Osteocyte (in vitro differentiated cells): ENCODE data around the gene SLC26A2. TPM values are rescaled to one million over a fixed set of nuclear protein-coding genes. Genes with fewer than 3 reads are reported as not detected.
A peak's percentile ranks its signal among the peaks of the same experiment; 100 is the strongest.
"Not testable (repeated sequence)": the region's sequence is repeated elsewhere in the genome, so short reads cannot be mapped to it uniquely, and the experiment has no call there.

ENCODE experiments used
- DNase-seq: peaks from one replicate; pipeline ENCODE4 v3.0.0; 2021; ENCODE audit warnings: mixed read lengths; ENCODE audit not compliant: unreplicated experiment; ENCODE audit errors: extremely low spot score
- H3K27ac Mint-ChIP-seq: one replicate; pipeline ENCODE4 v1.8.0; 2021; ENCODE audit warnings: mild to moderate bottlenecking, mixed read lengths; ENCODE audit not compliant: unreplicated experiment
- H3K27me3 Mint-ChIP-seq: one replicate; pipeline ENCODE4 v1.8.0; 2021; ENCODE audit warnings: mixed read lengths; ENCODE audit not compliant: unreplicated experiment
- H3K36me3 Mint-ChIP-seq: one replicate; pipeline ENCODE4 v1.8.0; 2021; ENCODE audit warnings: mixed read lengths; ENCODE audit not compliant: unreplicated experiment
- H3K4me1 Mint-ChIP-seq: one replicate; pipeline ENCODE4 v1.8.0; 2021; ENCODE audit warnings: mixed read lengths; ENCODE audit not compliant: unreplicated experiment
- H3K4me3 Mint-ChIP-seq: one replicate; pipeline ENCODE4 v1.8.0; 2021; ENCODE audit warnings: mild to moderate bottlenecking, moderate library complexity, mixed read lengths; ENCODE audit not compliant: unreplicated experiment
- H3K9me3 Mint-ChIP-seq: one replicate; pipeline ENCODE4 v1.8.0; 2021; ENCODE audit warnings: mixed read lengths; ENCODE audit not compliant: unreplicated experiment
- total RNA-seq: library from RNA; stranded (reverse); gene quantifications from 2 replicates; pipeline ENCODE4 v1.2.1, GENCODE V29; 2021
- TF ChIP-seq, protein P1 (sequence below): fragments of 200-600 bp; sonication (generic); IDR thresholded peaks from 2 replicates; pipeline ENCODE4 v1.5.0; 2021; ENCODE audit warnings: antibody characterized with exemption, mild to moderate bottlenecking, moderate library complexity

SLC26A2 gene
- total RNA-seq, 1 donor from 2014 or later = 39.7 TPM

GRCh38 chr5:150026682-150027172, 66.2 kb downstream of the SLC26A2 start:
- peaks cover 12% of the 10 kb centered on the region for H3K4me1 Mint-ChIP-seq
- H3K27me3 Mint-ChIP-seq = no peaks in the 10 kb centered on the region
- H3K36me3 Mint-ChIP-seq = peaks cover 51% of the 10 kb centered on the region
- no peaks in the 10 kb centered on the region for H3K9me3 Mint-ChIP-seq
- H3K27ac Mint-ChIP-seq = no peak overlapping the region
- no peak overlapping the region for H3K4me3 Mint-ChIP-seq
- DNase-seq = no peak
- TF ChIP-seq, protein P1, sequence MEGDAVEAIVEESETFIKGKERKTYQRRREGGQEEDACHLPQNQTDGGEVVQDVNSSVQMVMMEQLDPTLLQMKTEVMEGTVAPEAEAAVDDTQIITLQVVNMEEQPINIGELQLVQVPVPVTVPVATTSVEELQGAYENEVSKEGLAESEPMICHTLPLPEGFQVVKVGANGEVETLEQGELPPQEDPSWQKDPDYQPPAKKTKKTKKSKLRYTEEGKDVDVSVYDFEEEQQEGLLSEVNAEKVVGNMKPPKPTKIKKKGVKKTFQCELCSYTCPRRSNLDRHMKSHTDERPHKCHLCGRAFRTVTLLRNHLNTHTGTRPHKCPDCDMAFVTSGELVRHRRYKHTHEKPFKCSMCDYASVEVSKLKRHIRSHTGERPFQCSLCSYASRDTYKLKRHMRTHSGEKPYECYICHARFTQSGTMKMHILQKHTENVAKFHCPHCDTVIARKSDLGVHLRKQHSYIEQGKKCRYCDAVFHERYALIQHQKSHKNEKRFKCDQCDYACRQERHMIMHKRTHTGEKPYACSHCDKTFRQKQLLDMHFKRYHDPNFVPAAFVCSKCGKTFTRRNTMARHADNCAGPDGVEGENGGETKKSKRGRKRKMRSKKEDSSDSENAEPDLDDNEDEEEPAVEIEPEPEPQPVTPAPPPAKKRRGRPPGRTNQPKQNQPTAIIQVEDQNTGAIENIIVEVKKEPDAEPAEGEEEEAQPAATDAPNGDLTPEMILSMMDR = no peak

- not testable (repeated sequence) for H3K4me3 Mint-ChIP-seq, H3K9me3 Mint-ChIP-seq, DNase-seq, H3K27me3 Mint-ChIP-seq, H3K4me1 Mint-ChIP-seq, H3K27ac Mint-ChIP-seq
- peaks cover 54% of the 10 kb centered on the region for H3K36me3 Mint-ChIP-seq
Observed at GRCh38 chr5:150028047-150028446, 67.5 kb downstream of the SLC26A2 start.

DNA sequence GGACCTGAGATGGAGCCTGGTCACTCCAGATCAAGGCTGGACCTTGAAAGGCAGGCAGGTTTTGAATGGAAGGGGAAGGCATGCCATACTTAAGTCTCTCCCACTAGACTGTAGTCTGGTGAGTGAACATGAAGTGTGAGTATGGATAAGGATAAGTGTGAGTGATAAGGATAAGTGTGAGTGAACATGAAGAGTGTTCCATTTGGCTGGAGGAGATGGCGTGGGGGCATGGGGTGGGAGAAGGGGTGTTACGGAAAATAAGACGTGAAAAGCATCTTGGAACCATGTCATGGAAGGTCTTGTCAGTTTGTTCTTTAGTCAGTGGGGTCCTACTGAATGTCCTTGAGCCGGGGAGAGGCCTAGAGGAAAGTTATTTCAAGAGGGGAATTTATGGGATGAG, 72.8 kb downstream of the SLC26A2 start:
- no peak for DNase-seq
- TF ChIP-seq, protein P1 = no peak
- peaks cover 73% of the 10 kb centered on the region for H3K36me3 Mint-ChIP-seq
- no peak overlapping the region for H3K4me3 Mint-ChIP-seq
- no peaks in the 10 kb centered on the region for H3K9me3 Mint-ChIP-seq
- peaks cover 32% of the 10 kb centered on the region for H3K4me1 Mint-ChIP-seq
- no peaks in the 10 kb centered on the region for H3K27me3 Mint-ChIP-seq
- peak overlapping the region; percentile 59 for H3K27ac Mint-ChIP-seq

GRCh38 chr5:150034662-150035061, 74.1 kb downstream of the SLC26A2 start:
- no peaks in the 10 kb centered on the region for H3K27me3 Mint-ChIP-seq
- H3K27ac Mint-ChIP-seq = peak overlapping the region; percentile 25
- H3K36me3 Mint-ChIP-seq = peaks cover 70% of the 10 kb centered on the region
- TF ChIP-seq, protein P1 = no peak
- H3K9me3 Mint-ChIP-seq = no peaks in the 10 kb centered on the region
- H3K4me1 Mint-ChIP-seq = peaks cover 42% of the 10 kb centered on the region
- H3K4me3 Mint-ChIP-seq = no peak overlapping the region
- DNase-seq = no peak

DNA sequence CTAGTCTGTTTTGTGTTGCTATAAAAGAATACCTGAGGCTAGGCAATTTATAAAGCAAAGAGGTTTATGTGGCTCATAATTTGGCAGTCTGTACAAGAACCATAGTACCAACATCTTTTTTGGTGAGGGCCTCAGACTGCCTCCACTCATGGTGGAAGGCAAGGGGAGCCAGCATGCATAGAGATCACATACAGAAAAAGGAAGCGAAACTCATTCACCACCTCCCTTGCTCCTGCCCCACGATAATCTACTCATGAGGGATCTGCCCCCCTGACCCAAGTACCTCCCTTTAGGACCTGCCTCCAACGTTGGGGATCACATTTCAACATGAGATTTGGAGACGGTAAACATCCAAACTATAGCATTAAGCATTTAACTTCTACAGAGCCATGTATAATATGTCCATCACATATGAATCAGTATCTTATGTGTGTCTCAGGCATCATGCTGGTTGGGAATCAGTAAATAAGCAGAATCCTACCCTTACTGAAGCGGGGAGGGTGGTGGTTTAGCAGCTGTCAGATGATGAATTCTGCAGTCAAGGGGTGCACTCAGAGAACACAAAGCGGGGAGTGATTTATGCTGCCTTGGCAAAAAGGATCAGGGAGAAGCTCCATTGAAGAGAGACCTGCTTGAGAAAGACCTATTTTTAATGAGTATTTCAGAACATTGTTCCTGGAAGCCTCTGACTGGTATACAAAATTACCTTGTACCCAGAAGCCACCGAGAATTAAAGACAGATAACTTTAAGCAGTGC, 74.8 kb downstream of the SLC26A2 start:
- H3K27me3 Mint-ChIP-seq = no peaks in the 10 kb centered on the region
- no peak overlapping the region for H3K4me3 Mint-ChIP-seq
- H3K27ac Mint-ChIP-seq = no peak overlapping the region
- H3K36me3 Mint-ChIP-seq = peaks cover 75% of the 10 kb centered on the region
- TF ChIP-seq, protein P1 = no peak
- no peak for DNase-seq
- no peaks in the 10 kb centered on the region for H3K9me3 Mint-ChIP-seq
- peaks cover 42% of the 10 kb centered on the region for H3K4me1 Mint-ChIP-seq
